ENCODE data around the gene RGS3. TPM values are rescaled to one million over a fixed set of nuclear protein-coding genes. Genes with fewer than 3 reads are reported as not detected.

RGS3 gene
- total RNA-seq, 1 donor from 2014 or later = 187 TPM

DNA sequence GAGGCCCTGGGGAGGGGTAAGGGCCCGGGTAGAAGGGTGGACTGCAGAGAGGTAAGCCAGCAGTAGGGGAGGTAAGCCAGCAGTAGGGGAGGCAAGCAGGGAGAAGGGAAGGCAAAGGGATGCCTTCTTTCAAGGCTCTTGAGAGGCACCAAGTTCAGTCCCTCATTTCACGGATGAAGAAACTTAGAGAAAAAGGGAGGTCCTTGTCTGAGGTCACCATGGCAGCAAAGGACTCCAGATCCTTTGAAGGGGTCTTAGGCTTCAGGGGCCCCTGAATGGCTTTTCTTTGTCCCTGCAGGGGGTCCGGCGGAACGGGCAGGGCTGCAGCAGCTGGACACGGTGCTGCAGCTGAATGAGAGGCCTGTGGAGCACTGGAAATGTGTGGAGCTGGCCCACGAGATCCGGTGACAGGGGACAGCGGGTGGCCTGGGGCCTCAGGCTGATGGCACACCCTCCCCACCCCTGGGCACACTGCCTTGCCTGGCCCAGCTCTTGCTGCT, 42.6 kb downstream of the RGS3 start:
- no peaks in the 10 kb centered on the region for H3K27me3 ChIP-seq (ENCODE audit: low read depth)
- no peak overlapping the region for H3K4me3 ChIP-seq
- DNase-seq = no peak
- TF ChIP-seq, protein P1, sequence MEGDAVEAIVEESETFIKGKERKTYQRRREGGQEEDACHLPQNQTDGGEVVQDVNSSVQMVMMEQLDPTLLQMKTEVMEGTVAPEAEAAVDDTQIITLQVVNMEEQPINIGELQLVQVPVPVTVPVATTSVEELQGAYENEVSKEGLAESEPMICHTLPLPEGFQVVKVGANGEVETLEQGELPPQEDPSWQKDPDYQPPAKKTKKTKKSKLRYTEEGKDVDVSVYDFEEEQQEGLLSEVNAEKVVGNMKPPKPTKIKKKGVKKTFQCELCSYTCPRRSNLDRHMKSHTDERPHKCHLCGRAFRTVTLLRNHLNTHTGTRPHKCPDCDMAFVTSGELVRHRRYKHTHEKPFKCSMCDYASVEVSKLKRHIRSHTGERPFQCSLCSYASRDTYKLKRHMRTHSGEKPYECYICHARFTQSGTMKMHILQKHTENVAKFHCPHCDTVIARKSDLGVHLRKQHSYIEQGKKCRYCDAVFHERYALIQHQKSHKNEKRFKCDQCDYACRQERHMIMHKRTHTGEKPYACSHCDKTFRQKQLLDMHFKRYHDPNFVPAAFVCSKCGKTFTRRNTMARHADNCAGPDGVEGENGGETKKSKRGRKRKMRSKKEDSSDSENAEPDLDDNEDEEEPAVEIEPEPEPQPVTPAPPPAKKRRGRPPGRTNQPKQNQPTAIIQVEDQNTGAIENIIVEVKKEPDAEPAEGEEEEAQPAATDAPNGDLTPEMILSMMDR (IDR thresholded peaks at IDR 0.05; ENCODE audit: borderline replicate concordance) = no peak
- peak overlapping the region; percentile 91 for H3K27ac ChIP-seq (replicated peaks)
- H3K36me3 ChIP-seq = peaks cover 31% of the 10 kb centered on the region
- H3K9me3 ChIP-seq (replicated peaks) = no peaks in the 10 kb centered on the region
- intact Hi-C loops (cut with micrococcal nuclease) = loop anchor here (10.0 kb wide), 1 partner anchor 51 kb away; no protein-coding TSS in a partner anchor
- H3K4me1 ChIP-seq = peaks cover 96% of the 10 kb centered on the region

DNA sequence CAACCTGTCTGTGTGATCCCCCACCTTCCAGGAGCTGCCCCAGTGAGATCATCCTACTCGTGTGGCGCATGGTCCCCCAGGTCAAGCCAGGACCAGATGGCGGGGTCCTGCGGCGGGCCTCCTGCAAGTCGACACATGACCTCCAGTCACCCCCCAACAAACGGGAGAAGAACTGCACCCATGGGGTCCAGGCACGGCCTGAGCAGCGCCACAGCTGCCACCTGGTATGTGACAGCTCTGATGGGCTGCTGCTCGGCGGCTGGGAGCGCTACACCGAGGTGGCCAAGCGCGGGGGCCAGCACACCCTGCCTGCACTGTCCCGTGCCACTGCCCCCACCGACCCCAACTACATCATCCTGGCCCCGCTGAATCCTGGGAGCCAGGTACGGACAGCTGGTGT, 43.7 kb downstream of the RGS3 start:
- TF ChIP-seq, protein P1 (IDR thresholded peaks at IDR 0.05; ENCODE audit: borderline replicate concordance) = no peak
- Histone ChIP-seq H3K36me3 (peaks cover 31% of the 10 kb centered on the region), H3K9me3 (replicated peaks) (no peaks in the 10 kb centered on the region), H3K27ac (replicated peaks) (peak overlapping the region; percentile 91), H3K4me1 (peaks cover 94% of the 10 kb centered on the region), H3K27me3 (ENCODE audit: low read depth) (no peaks in the 10 kb centered on the region), H3K4me3 (no peak overlapping the region)
- DNase-seq = no peak
- intact Hi-C loops (cut with micrococcal nuclease) = loop anchor here (10.0 kb wide), 1 partner anchor 52 kb away; no protein-coding TSS in a partner anchor

DNA sequence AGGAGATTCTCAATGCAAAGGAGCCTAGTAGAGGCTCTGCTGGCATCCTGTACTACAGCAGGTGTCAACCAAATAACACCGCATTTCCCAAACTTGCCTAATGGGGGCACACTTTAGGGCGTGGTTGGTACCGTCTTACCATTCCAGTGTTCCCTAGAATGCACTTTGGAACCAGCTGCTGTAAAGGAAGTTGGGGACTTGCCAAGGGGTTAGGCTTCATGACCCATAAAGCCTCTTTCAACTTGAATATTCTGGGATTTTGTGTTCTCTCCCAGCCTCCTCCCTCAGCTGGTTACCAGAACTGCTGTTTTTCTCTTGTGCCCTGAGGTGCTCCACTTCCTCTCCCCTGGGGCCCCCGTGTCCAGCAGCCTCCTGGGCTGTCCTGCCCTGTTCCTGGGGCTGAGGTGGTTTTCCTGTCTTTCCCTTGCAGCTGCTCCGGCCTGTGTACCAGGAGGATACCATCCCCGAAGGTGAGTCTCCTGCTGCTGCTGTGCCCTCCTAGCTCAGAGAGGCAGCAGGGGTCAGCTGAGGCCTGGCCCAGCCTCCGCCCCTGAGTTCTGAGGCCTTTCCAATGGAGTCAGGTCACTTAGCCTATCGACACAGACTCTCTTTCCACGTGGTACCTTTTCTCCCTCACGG, 44.7 kb downstream of the RGS3 start:
- intact Hi-C loops (cut with micrococcal nuclease) = loop anchor here (10.0 kb wide), 1 partner anchor 53 kb away; no protein-coding TSS in a partner anchor
- TF ChIP-seq, protein P1 (IDR thresholded peaks at IDR 0.05; ENCODE audit: borderline replicate concordance) = no peak
- no peaks in the 10 kb centered on the region for H3K27me3 ChIP-seq (ENCODE audit: low read depth)
- peak overlapping the region; percentile 91 for H3K27ac ChIP-seq (replicated peaks)
- no peaks in the 10 kb centered on the region for H3K9me3 ChIP-seq (replicated peaks)
- H3K4me3 ChIP-seq = no peak overlapping the region
- H3K4me1 ChIP-seq = peaks cover 85% of the 10 kb centered on the region
- peaks cover 35% of the 10 kb centered on the region for H3K36me3 ChIP-seq
- DNase-seq = no peak

DNA sequence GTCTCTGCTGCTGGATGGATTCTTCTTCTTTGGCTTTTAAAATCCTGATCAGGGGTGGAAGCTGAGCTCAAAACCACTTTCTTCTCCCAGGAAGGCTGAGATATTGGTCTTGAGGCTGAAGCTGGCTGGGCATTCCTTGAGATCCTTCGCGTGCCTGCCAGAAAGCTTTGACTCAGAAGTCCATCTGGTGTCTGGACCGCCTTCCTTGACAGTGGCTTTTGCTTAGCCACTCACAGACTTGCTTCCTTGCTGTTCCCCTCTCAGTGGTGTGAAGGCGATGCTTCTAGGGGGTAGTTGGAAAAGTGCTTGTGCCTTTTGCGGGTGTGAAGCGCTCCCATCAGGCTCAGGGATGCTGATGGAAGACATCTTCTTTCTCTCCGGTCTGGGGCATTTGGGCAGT, 45.9 kb downstream of the RGS3 start:
- H3K9me3 ChIP-seq (replicated peaks) = no peaks in the 10 kb centered on the region
- H3K27me3 ChIP-seq (ENCODE audit: low read depth) = no peaks in the 10 kb centered on the region
- peaks cover 48% of the 10 kb centered on the region for H3K36me3 ChIP-seq
- peaks cover 72% of the 10 kb centered on the region for H3K4me1 ChIP-seq
- TF ChIP-seq, protein P1 (IDR thresholded peaks at IDR 0.05; ENCODE audit: borderline replicate concordance) = no peak
- H3K4me3 ChIP-seq = no peak overlapping the region
- no peak for DNase-seq
- H3K27ac ChIP-seq (replicated peaks) = peak overlapping the region; percentile 91
- intact Hi-C loops (cut with micrococcal nuclease) = loop anchor here (10.0 kb wide), 1 partner anchor 55 kb away; no protein-coding TSS in a partner anchor

DNA sequence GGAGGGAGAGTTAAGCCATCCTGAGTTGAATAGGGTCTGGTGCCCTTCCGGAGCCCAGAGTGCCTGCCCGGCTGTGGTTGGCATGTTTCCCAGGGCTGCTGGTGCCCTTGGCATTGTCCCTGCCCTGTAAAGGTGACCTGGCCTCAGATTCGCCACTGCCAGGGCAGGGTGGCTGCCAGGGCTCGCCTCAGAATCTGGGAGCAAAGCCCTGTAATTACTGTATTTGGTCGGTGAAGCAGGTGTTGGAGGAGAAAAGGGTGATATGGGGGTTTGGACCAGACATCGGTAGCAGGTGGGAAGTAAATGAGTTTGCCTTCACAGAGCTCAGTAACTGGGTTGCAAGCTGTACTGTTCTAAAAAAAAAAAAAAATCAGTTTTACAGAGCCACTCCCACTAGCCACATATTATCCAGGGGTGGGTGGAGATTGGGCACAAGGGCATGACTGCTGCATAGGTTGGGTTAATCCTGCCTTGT, 47.6 kb downstream of the RGS3 start:
- TF ChIP-seq, protein P1 (IDR thresholded peaks at IDR 0.05; ENCODE audit: borderline replicate concordance) = no peak
- Histone ChIP-seq H3K4me1 (peaks cover 56% of the 10 kb centered on the region), H3K27me3 (ENCODE audit: low read depth) (no peaks in the 10 kb centered on the region), H3K9me3 (replicated peaks) (no peaks in the 10 kb centered on the region), H3K4me3 (no peak overlapping the region), H3K36me3 (peaks cover 62% of the 10 kb centered on the region), H3K27ac (replicated peaks) (peak overlapping the region; percentile 87)
- intact Hi-C loops (cut with micrococcal nuclease) = no loop called here
- peak; percentile 73 for DNase-seq

Data from left ventricle myocardium inferior (tissue), 1 donor.